Bronchial epithelial cell (primary cell): Measurements from ENCODE around the gene CHRM4. TPM values are rescaled to one million over a fixed set of nuclear protein-coding genes. Genes with fewer than 3 reads are reported as not detected.

Source experiments
- DNase-seq: peaks from one replicate; pipeline ENCODE4 v3.0.0-alpha.2; 2010; ENCODE audit warnings: low read depth
- FAIRE-seq: peaks from 2 replicates; lab custom pipeline; 2011; peaks lifted over from hg19 to GRCh38; lab: Jason Lieb, UNC
- H3K27me3 ChIP-seq: 2 replicates; pipeline ENCODE4 v1.5.1; 2011; ENCODE audit warnings: low read length; ENCODE audit not compliant: control insufficient read depth, insufficient read depth
- H3K36me3 ChIP-seq: 2 replicates; pipeline ENCODE4 v1.5.1; 2011; ENCODE audit warnings: low read length; ENCODE audit not compliant: control insufficient read depth, insufficient read depth
- H3K4me3 ChIP-seq: 2 replicates; pipeline ENCODE4 v1.5.1; 2011; ENCODE audit warnings: mild to moderate bottlenecking, low read depth, low read length, control low read depth
- CTCF ChIP-seq: IDR thresholded peaks from 2 replicates; pipeline ENCODE4 v1.5.1; 2011; ENCODE audit warnings: mild to moderate bottlenecking, moderate library complexity, low read length, control low read depth, inconsistent platforms; ENCODE audit not compliant: insufficient read depth, severe bottlenecking
- total RNA-seq: library from RNA; depleted of rRNA; stranded (reverse); fragments of >200 nt; gene quantifications from 2 replicates; pipeline ENCODE4 v1.2.1, GENCODE V29; 2014

The CHRM4 gene
- total RNA-seq, 1 donor from 2014 or later = not detected

DNA sequence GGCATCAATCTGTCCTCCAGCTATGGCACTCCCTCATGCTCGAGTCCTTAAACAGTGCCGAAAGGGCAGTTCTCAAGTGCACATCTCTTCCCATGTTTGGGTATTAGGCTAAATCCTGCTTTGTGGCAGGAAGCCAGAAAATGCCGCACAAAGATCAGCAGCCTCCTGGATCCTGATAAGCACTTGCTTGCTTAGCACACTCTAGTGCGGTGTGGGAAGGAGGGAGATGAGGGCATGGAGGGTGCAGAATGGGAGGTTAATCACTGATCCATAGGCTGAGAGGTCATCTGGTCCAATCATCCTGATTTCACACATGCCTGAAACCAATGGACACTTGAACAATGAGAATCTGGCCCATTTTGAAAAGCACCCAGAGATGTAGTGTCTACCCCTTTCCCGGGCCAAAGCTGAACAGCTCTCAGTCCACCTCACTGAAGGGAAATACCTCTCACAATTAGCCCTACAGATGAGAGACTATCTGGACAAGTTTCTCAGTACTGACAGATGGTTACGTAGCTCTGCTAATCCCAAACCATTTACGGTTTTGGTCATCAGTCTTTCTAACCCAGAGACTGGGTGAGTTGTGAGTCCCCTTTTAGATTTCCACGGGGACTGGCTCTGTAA lies 29.8 kb upstream of the CHRM4 start:
- H3K27me3 ChIP-seq = no peaks in the 10 kb centered on the region
- peak; percentile 7 for FAIRE-seq
- TF ChIP-seq CTCF = no peak

DNA sequence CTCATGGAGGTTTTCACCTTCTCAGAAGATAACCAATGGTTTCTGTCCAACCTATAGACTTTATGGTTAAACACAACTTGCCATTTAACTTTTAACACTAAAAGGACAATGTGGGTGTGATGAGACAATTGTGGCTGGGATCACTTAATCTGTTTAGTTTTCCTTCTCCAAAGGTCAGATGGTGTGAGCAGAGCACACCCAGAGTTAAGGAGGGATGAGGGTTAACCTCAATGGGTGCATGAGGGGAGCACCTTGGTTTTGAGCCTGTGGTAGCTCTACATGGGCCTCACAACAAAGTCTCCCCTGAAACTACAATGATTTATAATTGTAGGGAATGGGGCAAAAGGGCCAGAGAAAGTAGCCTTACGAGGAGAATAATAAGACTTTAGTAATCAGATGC lies 28.9 kb upstream of the CHRM4 start:
- no peaks in the 10 kb centered on the region for H3K36me3 ChIP-seq
- no peak for FAIRE-seq
- no peak for TF ChIP-seq CTCF
- no peak for DNase-seq
- no peak overlapping the region for H3K4me3 ChIP-seq
- H3K27me3 ChIP-seq = no peaks in the 10 kb centered on the region

More for the DNA sequence above, 29.8 kb upstream of the CHRM4 start:
- Histone ChIP-seq H3K36me3 (no peaks in the 10 kb centered on the region), H3K4me3 (no peak overlapping the region)
- DNase-seq = no peak

- Histone ChIP-seq H3K4me3 (no peak overlapping the region), H3K27me3 (no peaks in the 10 kb centered on the region), H3K36me3 (peaks cover 6% of the 10 kb centered on the region)
- DNase-seq (no peak), FAIRE-seq (no peak)
- no peak for TF ChIP-seq CTCF
Observed at GRCh38 chr11:46418751-46419150, 27.2 kb upstream of the CHRM4 start.

DNA sequence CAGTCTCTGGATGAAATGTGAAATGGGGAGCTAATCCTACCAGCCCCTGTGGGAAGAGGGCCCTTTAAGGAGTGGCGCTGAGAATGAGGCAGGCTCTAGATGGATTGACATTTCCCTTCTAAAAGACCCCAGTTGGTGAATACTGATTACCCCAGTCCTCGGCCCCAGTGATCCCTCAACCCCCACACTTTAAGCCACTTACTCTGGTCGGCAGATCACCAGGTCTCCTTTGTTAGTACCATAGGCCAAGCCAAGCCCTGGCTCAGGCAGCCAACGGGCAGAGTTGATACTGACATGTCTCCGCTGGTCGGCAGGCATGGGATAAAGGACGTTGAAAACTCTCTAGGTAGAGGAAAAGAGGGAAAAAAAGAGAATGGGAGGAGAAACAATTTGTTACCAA lies 26.1 kb upstream of the CHRM4 start:
- H3K4me3 ChIP-seq = no peak overlapping the region
- peaks cover 6% of the 10 kb centered on the region for H3K36me3 ChIP-seq
- no peak for TF ChIP-seq CTCF
- no peak for DNase-seq
- no peaks in the 10 kb centered on the region for H3K27me3 ChIP-seq
- FAIRE-seq = no peak

DNA sequence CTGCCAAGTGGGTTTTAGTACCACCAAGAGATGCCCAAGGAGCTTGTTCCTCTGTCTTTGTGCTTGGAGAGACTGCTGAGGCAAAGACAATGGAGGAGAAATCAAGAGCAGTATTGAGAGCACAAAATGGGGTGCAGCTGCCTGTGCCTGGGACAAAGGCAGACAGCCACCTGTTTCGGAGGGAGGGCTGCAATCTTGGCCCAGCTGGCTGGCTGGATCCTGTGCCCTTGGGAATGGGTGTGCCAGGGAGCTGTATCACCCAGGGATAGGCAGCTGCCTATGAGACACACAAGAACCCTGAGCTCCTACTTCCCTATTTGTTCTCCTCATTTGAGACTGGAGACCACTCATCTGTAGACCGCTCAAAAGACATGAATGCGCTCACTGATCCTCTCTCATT lies 23.3 kb upstream of the CHRM4 start:
- Histone ChIP-seq H3K27me3 (no peaks in the 10 kb centered on the region), H3K36me3 (peaks cover 6% of the 10 kb centered on the region), H3K4me3 (no peak overlapping the region)
- DNase-seq (no peak), FAIRE-seq (no peak)
- TF ChIP-seq CTCF = no peak

DNA sequence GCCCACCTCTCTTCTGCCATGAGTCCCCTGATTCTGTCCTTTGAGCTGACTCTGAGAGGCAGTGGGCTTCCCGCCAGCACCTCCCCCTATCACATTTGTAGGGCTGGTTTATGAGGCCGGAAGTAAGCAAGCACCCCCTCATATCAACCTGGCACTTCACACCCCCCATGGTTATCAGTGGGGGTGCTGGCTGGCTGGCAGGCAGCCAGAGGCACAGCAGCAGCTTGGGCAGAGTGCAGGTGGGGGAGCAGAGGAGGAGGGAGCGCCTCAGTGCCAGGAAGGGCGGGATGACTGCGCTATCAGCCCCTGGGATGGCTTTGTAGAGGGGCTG lies 22.9 kb upstream of the CHRM4 start:
- no peak for DNase-seq
- FAIRE-seq = no peak
- TF ChIP-seq CTCF = no peak
- H3K4me3 ChIP-seq = no peak overlapping the region
- H3K36me3 ChIP-seq = peaks cover 8% of the 10 kb centered on the region
- no peaks in the 10 kb centered on the region for H3K27me3 ChIP-seq
